OCI-LY7 (cell line): ENCODE results near the gene MAP4K1.

ENCODE experiments used
- CTCF ChIP-seq: fragments of 200-600 bp; sonication (generic); conservative IDR thresholded peaks from 2 replicates; pipeline ENCODE4 v1.5.1; 2014; ENCODE audit warnings: mild to moderate bottlenecking, antibody characterized with exemption, low read length, moderate library complexity, mixed read lengths
- EZH2phosphoT487 ChIP-seq: fragments of 200-600 bp; sonication (generic); IDR thresholded peaks from 2 replicates; pipeline ENCODE4 v1.6.1; 2018; ENCODE audit warnings: low read depth, borderline replicate concordance, mild to moderate bottlenecking, mixed run types, antibody characterized with exemption, low read length, moderate library complexity, mixed read lengths

- TF ChIP-seq CTCF, result no peak
- no peak for TF ChIP-seq EZH2phosphoT487
Measured at GRCh38 chr19:38657633-38658222, 40.0 kb upstream of the MAP4K1 start.
